HPDE6-E6E7 (cell line): Measurements from ENCODE around the gene ZNF439.
"Not testable (repeated sequence)": the region's sequence is repeated elsewhere in the genome, so short reads cannot be mapped to it uniquely, and the experiment has no call there.

Experiments
- DNase-seq: peaks from one replicate; pipeline ENCODE4 v3.0.0; 2011; ENCODE audit warnings: missing footprints; ENCODE audit errors: extremely low spot score

ZNF439 gene

DNA sequence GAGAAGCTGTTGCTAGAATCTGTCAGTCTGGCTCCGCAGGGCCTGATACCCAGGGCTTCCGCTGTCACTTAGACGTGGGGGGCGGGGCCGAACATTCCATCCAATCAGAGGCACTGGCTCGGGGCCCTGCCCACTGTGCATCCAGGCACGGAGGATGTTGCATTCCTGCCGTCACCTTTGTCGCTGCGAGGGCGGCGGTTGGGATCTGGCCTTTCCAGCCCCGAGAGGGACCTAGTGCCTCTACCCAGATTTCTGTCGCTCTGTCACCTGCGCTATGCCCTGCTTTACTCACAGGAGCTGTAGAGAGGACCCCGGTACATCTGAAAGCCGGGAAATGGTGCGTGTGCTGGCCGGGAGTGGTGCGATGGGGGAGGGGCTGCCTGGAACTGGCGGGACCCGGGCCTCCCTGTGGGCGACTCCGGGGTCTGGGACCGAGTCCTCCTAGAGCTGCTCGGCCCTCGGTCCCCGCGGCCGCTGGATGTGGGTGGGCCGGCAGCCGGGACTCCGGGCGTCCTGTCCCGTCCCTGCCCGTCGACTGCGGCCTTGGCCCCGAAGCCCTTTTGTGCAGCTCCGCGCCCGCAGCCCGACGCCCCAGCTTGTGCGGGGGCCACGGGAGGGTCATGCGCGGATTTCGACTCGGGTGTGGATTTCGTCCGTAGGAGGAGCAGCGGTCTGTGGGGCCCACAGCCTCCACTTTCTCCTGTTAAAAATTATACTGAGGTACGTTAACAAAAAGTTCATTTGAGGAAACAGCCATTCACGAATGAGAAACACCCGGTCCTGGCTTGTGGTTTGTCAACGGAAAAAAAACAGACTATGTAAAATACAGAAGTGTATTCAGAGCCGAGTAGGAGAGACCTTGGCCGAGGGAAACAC, at the start of gene ZNF439:
ZNF439 (plus strand) TSS at position 133 of the 876 bp plus-strand sequence; CDS start at position 275, 142 bp downstream.
- DNase-seq, result peak; percentile 66

DNA sequence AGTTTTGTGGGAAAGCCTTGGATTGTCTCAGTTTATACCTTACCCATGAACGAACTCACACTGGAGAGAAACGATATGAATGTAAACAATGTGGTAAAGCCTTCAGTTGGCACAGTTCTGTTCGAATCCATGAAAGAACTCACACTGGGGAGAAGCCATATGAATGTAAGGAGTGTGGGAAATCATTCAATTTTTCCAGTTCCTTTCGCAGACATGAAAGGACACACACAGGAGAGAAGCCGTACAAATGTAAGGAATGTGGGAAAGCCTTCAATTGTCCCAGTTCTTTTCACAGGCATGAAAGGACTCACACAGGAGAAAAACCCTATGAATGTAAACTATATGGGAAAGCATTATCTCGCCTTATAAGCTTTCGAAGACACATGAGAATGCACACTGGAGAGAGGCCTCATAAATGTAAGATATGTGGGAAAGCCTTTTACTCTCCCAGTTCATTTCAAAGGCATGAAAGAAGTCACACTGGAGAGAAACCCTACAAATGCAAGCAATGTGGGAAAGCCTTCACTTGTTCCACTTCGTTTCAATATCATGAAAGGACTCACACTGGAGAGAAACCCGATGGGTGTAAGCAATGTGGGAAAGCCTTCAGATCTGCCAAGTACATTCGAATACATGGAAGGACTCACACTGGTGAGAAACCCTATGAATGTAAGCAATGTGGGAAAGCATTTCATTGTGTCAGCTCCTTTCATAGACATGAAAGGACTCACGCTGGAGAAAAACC, 42.0 kb upstream of the ZNF439 start:
- no peak for DNase-seq

DNA sequence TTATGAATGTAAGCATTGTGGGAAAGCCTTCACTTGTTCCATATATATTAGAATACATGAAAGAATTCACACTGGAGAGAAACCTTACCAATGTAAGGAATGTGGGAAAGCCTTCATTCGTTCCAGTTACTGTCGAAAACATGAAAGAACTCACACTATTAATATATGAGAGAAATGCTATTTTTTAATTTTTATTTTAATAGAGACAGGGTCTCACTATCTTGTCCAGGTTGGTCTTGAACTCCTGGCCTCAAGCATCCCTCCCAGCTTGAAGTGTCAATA, 41.5 kb upstream of the ZNF439 start:
- DNase-seq, result no peak

DNA sequence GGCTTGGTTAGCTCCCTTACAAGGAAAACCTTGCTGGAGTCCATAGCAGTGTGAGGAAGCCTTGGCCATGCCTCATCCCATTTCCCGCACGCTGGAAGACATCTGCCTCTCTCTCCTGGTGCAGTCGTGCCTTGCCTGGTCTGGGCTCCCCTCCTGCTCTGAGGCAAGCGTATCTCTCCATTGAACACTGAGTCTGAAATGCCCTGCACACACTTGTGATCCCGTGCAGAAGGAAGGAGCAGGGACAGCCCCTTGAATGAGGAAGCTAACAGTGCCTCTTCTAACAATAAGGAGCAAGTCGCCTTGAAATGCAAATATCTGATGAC, 34.9 kb upstream of the ZNF439 start:
- no peak for DNase-seq

- DNase-seq, result peak; percentile 96
These were observed 34.4 kb upstream of the ZNF439 start, which contains the start of gene ZNF440 for GRCh38 chr19:11814029-11814699. ZNF440 (plus strand) TSS chr19:11814273; CDS start chr19:11814448, 175 bp downstream.

DNA sequence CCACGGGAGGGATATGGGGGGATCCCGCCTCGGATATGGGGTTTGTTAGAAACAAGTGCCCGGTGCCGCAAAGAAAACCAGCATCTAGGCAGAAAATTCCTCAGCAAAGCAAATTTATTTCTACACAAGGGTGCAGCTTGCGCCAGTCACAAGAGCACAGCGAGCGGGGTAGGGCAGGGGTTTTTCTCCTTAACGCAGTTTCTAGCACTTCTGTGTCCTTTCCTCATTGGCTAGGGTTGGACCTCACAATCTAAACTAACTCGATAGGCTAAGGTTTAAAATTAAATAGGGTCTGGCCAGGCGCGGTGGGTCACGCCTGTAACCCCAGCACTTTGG, 33.9 kb upstream of the ZNF439 start:
- peak; percentile 15 for DNase-seq

GRCh38 chr19:11821474-11822109, 26.9 kb upstream of the ZNF439 start:
- no peak for DNase-seq

DNA sequence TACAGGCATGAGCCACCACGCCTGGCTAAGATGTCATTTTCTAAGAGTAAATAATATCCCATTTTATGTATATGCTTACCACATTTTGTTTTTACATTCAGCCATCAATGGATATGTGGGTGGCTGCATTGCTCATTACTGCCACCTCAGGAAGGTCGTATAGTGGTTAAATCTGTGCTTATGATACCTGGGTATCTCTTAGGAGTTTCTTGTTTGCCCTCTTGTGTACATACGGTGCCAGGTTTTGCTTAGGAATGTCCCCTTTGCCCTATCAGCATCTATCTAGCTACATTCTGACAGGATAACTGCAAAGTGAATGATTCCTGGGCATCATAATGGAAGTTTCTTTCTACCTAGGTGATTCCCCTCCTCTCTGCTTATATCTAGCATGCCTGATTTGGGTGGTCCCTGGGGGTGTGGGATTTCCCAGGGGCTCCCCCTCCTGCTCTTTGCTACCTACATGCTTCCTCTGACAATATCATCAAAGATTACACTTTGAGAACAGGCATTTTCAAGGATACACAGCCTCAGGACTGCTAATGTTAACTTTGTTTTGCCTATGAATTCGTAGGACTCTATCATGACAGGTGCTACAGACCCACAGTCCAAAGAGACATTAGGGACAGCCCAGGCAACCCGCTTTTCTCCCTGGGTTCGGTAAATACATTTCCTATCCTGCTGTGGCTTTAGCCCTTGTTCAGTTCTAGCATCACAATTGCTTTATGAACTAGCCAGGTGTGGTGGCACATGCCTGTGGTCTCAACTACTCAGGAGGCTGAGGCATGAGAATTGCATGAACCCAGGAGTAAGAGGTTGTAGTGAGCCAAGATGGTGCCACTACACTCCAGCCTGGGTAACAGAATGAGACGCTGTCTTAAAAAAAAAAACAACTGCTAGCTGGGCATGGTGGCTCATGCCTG, 19.3 kb upstream of the ZNF439 start:
- not testable (repeated sequence) for DNase-seq

GRCh38 chr19:11832253-11832912, 16.1 kb upstream of the ZNF439 start:
- no peak for DNase-seq

DNA sequence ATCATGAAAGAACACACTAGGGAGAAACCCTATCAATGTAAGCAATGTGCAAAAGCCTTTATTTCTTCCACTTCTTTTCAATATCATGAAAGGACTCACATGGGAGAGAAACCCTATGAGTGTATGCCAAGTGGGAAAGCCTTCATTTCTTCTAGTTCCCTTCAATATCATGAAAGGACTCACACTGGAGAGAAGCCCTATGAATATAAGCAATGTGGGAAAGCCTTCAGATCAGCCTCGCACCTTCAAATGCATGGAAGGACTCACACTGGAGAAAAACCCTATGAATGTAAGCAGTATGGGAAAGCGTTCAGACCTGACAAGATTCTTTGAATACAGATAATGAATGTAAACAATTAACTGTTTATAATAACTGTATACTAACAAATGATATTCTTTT, 15.0 kb upstream of the ZNF439 start:
- DNase-seq, result no peak

- not testable (repeated sequence) for DNase-seq
These were observed 12.9 kb upstream of the ZNF439 start for GRCh38 chr19:11835626-11836066.

- DNase-seq, result no peak
These were observed 4.8 kb upstream of the ZNF439 start for GRCh38 chr19:11843722-11844121.

DNA sequence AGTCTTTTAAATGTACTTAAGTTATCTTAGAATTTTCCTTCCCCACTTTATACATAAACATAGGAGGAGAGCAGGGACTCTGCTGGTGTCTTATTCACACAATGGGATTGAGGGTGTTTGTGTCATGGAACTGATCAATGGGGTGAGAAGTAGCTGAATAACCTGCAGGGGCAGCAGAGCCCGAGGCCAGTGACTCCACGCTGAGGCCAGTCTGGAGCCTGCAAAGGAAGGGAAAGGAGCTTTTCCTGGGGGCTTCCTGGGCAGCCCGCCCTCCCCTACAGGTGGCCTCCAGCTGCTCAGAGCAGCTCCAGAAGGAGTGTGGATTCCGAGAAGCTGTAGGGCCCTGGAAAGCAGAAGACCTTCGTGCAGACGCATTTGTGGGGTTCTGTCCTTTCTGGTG, 911 bp upstream of the ZNF439 start:
- DNase-seq, result not testable (repeated sequence)

DNA sequence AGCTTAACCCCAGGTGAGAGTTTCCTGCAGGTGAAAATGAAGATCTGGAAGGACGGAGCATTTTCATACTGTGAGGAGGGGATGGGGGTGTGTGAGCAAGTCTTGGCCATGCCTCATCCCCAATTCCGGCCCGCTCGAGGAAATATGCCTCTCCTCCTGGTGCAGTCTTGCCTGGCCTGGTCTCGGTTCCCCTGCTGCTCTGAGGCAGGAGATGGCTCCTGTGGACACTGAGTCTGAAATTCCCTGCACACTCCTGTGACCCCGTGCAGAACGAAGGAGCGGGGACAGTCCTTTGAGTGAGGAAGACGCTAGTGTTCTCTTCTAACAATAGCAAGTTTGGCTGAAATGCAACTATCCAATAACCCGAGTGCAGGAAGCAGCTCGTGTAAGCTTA, 329 bp upstream of the ZNF439 start:
- DNase-seq, result no peak

DNA sequence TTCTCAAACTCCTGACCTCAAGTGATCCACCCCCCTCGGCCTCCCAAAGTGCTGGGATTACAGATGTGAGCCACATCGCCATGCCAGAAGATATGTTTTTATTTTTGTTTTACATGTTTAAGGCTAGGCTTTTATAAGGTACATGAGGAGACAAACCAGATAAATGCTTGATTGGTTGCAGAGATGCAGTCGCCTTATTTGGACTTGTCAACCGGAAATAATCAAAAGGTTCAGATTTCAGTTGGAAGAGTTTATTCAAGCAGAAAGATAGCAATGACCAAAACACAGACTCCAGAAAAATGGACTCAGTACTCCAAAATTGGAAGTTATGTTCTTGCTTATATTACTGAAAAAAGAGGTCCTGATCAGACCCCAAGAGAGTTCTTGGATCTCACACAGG, 1.8 kb downstream of the ZNF439 start:
- DNase-seq, result not testable (repeated sequence)

DNA sequence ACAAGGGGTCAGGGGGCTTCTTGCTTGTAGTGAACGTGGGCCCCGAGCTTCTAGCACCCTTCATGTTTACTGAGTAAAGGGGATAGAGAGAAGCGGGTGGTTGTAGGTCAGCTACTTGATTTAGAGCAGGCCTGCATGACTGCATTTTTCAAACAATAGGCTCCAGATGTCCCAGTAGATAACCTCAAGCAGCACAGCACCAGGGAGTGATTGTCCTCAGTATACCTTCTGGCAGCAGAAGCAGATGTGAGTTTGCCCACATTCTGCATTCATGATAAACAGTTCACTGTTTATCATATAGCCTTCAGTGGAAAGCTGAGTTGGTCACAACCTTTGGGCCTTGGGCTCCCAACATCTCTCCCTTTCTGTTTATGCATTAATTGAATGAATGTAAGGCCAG, 4.8 kb downstream of the ZNF439 start:
- DNase-seq, result no peak

DNA sequence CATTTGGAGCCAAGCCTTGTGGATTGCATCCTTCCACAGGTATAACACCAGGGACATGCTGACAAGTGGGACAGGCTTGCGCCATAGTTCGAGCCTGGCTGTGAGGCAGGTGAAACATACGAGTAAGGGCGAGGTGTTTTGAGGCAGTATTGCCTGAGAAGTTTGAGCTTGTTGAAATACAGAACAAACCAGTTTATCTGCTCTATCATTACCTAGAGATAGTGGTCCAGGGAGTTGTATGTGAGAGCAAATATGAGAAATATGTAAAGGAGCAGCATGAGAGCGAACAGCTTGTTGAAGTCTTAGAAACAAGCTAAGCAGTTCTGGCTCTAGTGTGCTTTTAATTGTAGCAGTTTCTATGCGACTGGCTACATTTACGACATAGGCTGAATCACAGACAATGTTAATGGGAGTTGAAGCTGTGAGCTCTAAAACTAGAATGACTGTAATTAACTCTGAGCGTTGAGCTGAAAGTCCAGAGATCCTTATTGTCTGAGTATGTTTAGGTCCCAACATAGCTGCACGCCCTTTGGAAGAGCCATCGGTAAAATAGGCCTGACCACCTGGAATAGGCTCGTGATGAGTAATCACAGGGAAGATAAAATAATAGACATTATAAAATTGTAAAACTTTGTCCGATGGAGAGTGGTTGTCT, 8.2 kb downstream of the ZNF439 start:
- no peak for DNase-seq

- DNase-seq, result no peak
These were observed 12.2 kb downstream of the ZNF439 start for GRCh38 chr19:11860721-11861120.

DNA sequence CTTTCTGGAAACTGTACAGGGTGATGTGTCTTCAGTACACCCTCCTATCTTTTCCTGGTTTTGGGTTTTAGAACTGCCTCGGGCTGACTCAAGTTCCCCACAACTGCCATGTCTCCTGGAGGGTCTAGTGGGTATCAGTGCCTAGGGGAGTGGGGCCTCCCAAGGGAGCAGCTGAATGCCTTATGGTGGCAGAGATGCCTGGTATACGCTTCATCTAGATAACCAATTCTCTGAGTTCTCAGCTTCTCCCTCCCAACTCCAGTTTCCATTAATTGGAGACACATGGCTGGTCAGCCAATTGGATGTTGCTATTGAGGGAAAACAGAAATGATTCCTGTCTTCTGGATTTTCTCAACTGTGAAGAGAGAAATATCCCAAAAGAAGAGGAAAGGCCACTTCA, 12.8 kb downstream of the ZNF439 start:
- no peak for DNase-seq

DNA sequence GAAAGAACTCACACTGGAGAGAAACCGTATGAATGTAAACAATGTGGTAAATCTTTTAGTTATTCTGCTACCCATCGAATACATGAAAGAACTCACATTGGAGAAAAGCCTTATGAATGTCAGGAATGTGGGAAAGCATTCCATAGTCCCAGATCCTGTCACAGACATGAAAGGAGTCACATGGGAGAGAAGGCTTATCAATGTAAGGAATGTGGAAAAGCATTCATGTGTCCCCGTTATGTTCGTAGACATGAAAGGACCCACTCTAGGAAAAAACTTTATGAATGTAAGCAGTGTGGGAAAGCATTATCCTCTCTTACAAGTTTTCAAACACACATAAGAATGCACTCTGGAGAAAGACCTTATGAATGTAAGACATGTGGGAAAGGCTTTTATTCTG, 19.2 kb downstream of the ZNF439 start:
- not testable (repeated sequence) for DNase-seq
